SK-N-SH treated with all-trans-retinoic acid at 6 μM for 48 hours (cell line): ENCODE data around the gene NPEPL1.

Experiments
- ARNTL ChIP-seq: fragments of 450-650 bp; formaldehyde crosslinking; IDR thresholded peaks from 2 replicates; pipeline ENCODE4 v1.5.0; 2020; ENCODE audit warnings: low read depth, mild to moderate bottlenecking, moderate library complexity, borderline replicate concordance
- BACH2 ChIP-seq: fragments of 250-450 bp; sonication (Bioruptor Pico); IDR thresholded peaks from 2 replicates; pipeline ENCODE4 v1.9.0; 2021; ENCODE audit warnings: mild to moderate bottlenecking, borderline replicate concordance
- CREB5 ChIP-seq: fragments of 250-450 bp; sonication (Bioruptor Pico); IDR thresholded peaks from 2 replicates; pipeline ENCODE4 v1.5.1; 2020; ENCODE audit warnings: low read depth, mild to moderate bottlenecking, moderate library complexity
- CSDC2 ChIP-seq: fragments of 250-450 bp; sonication (Bioruptor Pico); IDR thresholded peaks from 2 replicates; pipeline ENCODE4 v1.5.0; 2020; ENCODE audit warnings: mild to moderate bottlenecking, moderate library complexity
- CSRNP3 ChIP-seq: fragments of 250-450 bp; sonication (Bioruptor Pico); IDR thresholded peaks from 2 replicates; pipeline ENCODE4 v1.5.1; 2021; ENCODE audit warnings: mild to moderate bottlenecking, moderate library complexity
- ISL1 ChIP-seq: fragments of 250-450 bp; sonication (Bioruptor Pico); IDR thresholded peaks from 2 replicates; pipeline ENCODE4 v2.1.2; 2022; ENCODE audit warnings: mild to moderate bottlenecking, moderate library complexity
- RARB ChIP-seq: fragments of 250-450 bp; sonication (Bioruptor Pico); IDR thresholded peaks from 2 replicates; pipeline ENCODE4 v1.8.0; 2021; ENCODE audit warnings: mild to moderate bottlenecking, moderate library complexity
- SNAI2 ChIP-seq: fragments of 250-450 bp; sonication (Bioruptor Pico); IDR thresholded peaks from 2 replicates; pipeline ENCODE4 v1.5.0; 2020; ENCODE audit warnings: mild to moderate bottlenecking, moderate library complexity
- ZC3H10 ChIP-seq: fragments of 250-450 bp; sonication (Bioruptor Pico); IDR thresholded peaks from 2 replicates; pipeline ENCODE4 v1.5.1; 2021; ENCODE audit warnings: mild to moderate bottlenecking, moderate library complexity
- ZNF70 ChIP-seq: fragments of 450-650 bp; formaldehyde crosslinking; IDR thresholded peaks from 2 replicates; pipeline ENCODE4 v1.5.0; 2020; ENCODE audit warnings: mild to moderate bottlenecking, moderate library complexity
- ZNF8 ChIP-seq: fragments of 450-650 bp; formaldehyde crosslinking; IDR thresholded peaks from 2 replicates; pipeline ENCODE4 v1.5.0; 2020; ENCODE audit warnings: mild to moderate bottlenecking, moderate library complexity
- TF ChIP-seq, protein P1 (sequence below): fragments of 250-450 bp; sonication (Bioruptor Pico); IDR thresholded peaks from 2 replicates; pipeline ENCODE4 v1.8.0; 2020; ENCODE audit warnings: mild to moderate bottlenecking, moderate library complexity, borderline replicate concordance
- TF ChIP-seq, protein P2 (sequence below): fragments of 250-450 bp; sonication (Bioruptor Pico); IDR thresholded peaks from 2 replicates; pipeline ENCODE4 v1.5.0; 2020; ENCODE audit warnings: mild to moderate bottlenecking, moderate library complexity

DNA sequence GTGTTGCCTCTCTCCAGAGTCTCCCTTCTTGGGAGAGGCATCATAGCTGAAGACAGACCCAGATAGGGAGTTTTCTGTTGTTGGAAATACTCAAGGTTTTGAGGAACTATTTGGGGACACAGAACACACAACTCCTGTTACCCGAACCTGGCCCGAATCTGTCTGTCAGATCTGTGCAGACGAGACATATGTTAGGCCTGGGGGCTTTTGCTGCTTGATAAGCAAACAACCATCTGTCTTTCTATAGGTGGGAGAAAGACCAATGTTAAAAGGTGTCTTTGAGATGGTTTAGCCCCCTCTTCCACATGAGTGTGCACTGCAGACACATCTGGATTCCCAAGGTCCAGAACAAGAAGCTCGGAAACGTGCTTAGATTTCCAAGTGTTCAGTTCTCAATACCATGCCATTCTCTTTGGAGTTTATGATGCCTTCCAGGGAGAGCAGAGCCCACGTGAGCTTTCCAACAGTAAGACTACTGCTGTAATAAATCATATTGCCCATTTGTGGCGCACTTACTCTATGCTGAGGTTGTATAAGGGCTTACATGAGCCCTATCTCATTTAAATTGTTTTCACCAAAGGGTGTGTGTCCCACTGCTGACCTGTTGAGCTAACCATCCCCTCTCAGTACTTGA lies 45.3 kb upstream of the NPEPL1 start:
- TF ChIP-seq, protein P1, sequence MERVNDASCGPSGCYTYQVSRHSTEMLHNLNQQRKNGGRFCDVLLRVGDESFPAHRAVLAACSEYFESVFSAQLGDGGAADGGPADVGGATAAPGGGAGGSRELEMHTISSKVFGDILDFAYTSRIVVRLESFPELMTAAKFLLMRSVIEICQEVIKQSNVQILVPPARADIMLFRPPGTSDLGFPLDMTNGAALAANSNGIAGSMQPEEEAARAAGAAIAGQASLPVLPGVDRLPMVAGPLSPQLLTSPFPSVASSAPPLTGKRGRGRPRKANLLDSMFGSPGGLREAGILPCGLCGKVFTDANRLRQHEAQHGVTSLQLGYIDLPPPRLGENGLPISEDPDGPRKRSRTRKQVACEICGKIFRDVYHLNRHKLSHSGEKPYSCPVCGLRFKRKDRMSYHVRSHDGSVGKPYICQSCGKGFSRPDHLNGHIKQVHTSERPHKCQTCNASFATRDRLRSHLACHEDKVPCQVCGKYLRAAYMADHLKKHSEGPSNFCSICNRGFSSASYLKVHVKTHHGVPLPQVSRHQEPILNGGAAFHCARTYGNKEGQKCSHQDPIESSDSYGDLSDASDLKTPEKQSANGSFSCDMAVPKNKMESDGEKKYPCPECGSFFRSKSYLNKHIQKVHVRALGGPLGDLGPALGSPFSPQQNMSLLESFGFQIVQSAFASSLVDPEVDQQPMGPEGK (CRISPR knock-in tag), result no peak
- TF ChIP-seq RARB (CRISPR knock-in tag) (no peak), SNAI2 (no peak), BACH2 (no peak), CSDC2 (no peak), CREB5 (CRISPR knock-in tag) (no peak), ZC3H10 (CRISPR knock-in tag) (no peak), ZNF8 (CRISPR knock-in tag) (no peak), ZNF70 (CRISPR knock-in tag) (no peak), ARNTL (CRISPR knock-in tag) (no peak), CSRNP3 (no peak), ISL1 (CRISPR knock-in tag) (no peak)
- TF ChIP-seq, protein P2, sequence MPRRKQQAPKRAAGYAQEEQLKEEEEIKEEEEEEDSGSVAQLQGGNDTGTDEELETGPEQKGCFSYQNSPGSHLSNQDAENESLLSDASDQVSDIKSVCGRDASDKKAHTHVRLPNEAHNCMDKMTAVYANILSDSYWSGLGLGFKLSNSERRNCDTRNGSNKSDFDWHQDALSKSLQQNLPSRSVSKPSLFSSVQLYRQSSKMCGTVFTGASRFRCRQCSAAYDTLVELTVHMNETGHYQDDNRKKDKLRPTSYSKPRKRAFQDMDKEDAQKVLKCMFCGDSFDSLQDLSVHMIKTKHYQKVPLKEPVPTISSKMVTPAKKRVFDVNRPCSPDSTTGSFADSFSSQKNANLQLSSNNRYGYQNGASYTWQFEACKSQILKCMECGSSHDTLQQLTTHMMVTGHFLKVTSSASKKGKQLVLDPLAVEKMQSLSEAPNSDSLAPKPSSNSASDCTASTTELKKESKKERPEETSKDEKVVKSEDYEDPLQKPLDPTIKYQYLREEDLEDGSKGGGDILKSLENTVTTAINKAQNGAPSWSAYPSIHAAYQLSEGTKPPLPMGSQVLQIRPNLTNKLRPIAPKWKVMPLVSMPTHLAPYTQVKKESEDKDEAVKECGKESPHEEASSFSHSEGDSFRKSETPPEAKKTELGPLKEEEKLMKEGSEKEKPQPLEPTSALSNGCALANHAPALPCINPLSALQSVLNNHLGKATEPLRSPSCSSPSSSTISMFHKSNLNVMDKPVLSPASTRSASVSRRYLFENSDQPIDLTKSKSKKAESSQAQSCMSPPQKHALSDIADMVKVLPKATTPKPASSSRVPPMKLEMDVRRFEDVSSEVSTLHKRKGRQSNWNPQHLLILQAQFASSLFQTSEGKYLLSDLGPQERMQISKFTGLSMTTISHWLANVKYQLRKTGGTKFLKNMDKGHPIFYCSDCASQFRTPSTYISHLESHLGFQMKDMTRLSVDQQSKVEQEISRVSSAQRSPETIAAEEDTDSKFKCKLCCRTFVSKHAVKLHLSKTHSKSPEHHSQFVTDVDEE, result no peak
